GM13976 (cell line): ENCODE measurements around the gene PPP1R13L.

Experiments
- DNase-seq: peaks from one replicate; pipeline ENCODE4 v3.0.0; 2012; ENCODE audit warnings: low spot score
- in situ Hi-C: fragments of 300-500 bp; cut with MboI; formaldehyde crosslinking; loops from one replicate; pipeline ENCODE4 v1.12.0; 2022; ENCODE audit warnings: low sequenced_read_pairs, mixed read lengths, inconsistent platforms; ENCODE audit not compliant: unreplicated experiment
- TF ChIP-seq, protein P1 (sequence below): IDR thresholded peaks from 2 replicates; pipeline ENCODE4 v1.5.1; 2012; ENCODE audit warnings: borderline replicate concordance, mild to moderate bottlenecking; ENCODE audit not compliant: insufficient read depth; ENCODE audit errors: extremely low read depth, missing control alignments, control extremely low read depth

The PPP1R13L gene

DNA sequence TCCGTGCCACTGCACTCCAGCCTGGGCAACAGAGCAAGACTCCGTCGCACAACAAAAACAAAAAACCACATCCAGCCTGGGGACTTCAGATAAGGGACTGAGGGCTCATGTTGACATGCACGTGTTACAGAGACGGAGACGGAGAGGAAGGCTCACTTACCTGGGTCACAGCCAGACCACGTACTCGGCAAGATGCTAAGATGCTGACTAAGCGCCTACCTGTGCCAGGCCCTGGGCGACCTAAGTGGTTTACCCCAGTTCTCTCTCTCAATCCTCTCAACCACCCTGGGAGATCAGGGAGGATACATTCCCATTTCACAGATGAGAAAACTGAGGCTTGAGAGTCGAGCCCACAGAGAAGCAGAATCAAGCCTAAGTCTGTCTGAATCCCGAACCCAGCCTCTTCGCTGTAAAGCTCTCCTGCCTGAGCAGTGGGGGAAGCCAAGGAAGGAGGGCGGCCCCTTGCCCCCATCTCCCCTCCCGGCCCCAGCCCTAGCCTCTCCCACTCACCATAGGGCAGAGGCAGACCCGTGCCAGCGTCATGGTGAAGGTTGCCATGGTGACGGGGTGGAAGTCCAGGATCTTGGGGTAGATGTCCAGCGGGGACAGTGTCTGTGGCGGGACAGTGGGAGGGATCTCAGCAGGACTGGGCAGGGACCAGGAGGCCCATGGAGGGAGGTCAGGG, 48.0 kb downstream of the PPP1R13L start:
- no peak for DNase-seq
- TF ChIP-seq, protein P1, sequence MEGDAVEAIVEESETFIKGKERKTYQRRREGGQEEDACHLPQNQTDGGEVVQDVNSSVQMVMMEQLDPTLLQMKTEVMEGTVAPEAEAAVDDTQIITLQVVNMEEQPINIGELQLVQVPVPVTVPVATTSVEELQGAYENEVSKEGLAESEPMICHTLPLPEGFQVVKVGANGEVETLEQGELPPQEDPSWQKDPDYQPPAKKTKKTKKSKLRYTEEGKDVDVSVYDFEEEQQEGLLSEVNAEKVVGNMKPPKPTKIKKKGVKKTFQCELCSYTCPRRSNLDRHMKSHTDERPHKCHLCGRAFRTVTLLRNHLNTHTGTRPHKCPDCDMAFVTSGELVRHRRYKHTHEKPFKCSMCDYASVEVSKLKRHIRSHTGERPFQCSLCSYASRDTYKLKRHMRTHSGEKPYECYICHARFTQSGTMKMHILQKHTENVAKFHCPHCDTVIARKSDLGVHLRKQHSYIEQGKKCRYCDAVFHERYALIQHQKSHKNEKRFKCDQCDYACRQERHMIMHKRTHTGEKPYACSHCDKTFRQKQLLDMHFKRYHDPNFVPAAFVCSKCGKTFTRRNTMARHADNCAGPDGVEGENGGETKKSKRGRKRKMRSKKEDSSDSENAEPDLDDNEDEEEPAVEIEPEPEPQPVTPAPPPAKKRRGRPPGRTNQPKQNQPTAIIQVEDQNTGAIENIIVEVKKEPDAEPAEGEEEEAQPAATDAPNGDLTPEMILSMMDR = no peak
- in situ Hi-C loops = no loop called here

- in situ Hi-C loops = no loop called here
- no peak for DNase-seq
- TF ChIP-seq, protein P1 = no peak
Measured at GRCh38 chr19:45355910-45356309, 49.0 kb downstream of the PPP1R13L start.

DNA sequence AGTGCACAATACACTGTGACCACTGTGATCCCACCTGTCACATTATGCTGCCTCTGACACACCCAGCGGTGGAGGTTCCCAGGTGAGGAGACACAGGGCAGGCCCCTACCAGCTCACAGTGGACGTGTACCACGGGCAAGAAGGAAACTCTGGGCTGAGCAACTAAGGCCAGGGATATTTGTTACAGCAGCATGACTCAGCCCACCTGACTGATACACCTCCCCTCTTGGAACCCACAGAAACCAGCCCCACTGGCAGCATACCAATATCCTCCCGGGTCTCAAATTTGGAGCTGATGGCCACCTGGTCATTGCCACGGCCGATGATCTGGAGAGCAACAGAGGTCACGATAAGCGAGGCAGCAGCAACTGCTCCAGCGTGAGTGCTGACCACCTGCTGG, 49.5 kb downstream of the PPP1R13L start:
- DNase-seq = no peak
- TF ChIP-seq, protein P1 = no peak
- in situ Hi-C loops = no loop called here

DNA sequence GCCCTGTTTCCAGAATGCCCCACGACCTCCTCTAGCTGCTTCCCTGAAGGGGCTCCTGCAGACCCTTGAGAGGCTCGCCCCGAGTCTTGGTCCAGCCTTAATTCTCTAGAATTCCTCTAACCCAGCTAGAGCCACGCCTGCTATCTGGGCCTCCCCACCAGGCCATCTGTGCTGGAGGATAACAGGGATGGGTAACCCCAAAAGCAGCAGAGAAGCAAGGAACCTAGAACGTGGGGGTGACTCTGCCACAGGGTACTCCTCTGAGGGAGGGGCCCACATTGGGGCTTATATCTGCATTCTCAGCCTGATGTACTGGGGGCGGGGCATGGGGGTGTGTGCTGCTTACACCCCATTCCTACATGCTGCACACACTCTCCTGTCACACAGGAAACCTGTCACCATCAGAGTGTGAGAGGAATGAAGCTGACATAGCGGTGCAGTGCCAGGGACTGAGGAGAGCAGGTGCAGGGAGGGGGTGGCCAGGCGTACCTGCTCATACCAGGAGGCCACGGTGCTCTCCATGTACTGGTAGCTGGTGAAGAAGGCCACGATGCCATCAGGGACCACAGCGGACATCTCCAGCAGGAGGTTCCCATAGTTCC, 50.5 kb downstream of the PPP1R13L start:
- in situ Hi-C loops = no loop called here
- TF ChIP-seq, protein P1 = no peak
- no peak for DNase-seq

DNA sequence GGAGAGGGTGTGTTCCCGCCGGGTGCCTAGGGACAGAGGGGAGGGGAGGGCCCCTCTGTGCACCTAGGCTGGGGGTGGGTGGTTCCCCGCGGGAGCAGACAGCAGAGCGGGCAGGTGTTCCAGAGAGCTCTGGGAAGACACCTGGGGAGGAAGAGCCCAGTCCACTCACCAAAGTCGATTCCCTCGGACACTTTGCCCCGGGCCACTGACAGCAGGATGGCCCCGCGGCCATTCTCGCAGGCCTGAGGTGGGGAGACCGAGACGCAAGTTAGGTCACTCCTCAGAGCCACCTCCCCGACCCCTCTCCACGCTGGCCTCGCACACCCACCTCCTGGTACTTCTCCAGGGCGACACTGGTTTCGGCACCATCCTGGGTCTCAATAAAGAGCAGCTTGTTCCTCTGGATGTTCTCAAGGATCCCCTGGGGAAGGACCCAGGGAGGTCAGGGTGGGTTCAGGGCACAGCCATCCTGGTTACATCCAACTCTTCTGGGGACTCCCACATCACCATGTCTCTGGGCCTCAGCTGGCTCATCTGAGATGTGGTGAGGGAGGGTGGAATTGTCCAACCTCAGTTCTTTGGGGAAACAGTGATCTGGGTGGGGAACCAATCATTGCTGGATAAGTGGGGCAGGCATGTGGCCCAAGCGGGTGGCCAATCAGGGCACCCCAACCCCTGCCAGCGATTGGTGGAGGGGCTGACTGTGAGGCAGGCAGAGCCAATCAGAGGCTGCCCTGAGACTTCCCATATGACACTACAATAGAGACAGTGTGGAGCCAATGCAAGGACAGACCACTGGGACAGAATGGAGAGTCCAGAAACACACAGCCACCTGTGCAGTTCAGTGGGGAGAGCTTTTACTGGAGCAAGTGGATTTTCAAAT, 51.7 kb downstream of the PPP1R13L start:
- TF ChIP-seq, protein P1 = no peak
- DNase-seq = no peak
- in situ Hi-C loops = no loop called here

DNA sequence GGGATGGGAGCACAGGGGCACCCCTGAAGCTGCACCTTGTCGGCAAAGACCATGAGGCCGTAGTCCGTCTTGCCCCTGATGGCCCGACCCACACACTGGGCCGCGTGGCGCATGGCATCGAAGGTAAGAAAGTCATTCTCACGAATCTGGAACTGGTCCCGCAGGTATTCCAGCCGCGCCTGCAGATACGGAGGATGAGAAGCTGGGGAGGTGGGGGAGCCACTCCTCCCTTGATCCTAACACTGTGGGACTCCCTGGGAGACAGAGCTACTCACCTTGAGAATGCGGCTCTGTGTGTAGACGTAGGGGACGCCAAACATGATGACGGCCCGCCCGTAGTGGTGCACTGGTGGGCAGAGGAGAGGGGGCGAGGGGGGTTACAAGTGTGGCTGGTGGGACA, 52.4 kb downstream of the PPP1R13L start:
- in situ Hi-C loops = no loop called here
- no peak for DNase-seq
- TF ChIP-seq, protein P1 = no peak
